ENCODE data around the gene NUFIP2.
"Not testable (repeated sequence)": the region's sequence is repeated elsewhere in the genome, so short reads cannot be mapped to it uniquely, and the experiment has no call there.

The NUFIP2 gene

DNA sequence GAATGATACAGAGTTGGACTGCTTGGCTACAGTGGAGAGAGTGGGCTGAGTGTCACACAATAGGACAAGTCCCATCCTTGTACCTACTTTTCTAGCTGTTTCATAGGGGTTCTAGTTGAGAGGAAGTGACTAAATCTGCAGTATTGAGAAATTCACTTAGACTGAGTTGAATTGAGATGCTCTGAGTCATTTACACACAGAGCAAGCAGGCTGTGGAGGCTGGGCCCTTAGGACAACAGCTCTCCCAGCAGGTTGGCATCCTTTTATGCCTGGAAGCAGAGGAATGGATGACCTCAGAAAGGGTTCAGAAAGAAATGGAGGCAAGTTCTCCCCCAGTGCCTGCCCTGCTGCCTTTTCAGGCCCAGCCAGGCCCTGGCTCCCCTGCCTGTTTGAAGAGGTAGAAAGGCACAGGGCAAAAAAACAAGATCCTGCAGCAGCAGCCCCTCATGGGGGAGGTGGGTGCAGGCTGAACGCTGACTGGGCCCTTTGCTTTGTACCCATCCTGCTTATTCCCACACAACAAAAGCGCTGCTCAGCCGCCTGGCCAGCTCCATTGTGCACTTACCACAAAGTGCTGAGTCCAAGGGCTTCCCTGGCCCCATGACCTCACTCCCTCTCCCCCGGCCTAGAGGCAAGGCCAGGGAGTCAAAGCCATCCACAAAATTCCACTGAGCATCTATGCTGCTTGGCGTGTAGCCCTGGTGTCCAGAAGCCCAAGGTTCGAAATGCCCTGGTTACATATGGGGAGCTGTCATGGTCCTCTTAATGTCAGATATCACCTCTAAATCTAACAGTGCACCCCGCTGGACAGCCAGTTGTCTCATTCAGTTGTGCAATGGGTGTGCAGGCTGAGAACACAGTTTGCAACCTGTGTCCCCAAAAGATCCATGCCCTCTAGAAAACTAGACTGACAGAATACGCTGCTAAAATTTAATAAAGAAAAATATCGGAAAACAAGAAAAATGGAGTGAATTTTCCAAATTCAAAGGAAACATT lies 52.7 kb downstream of the NUFIP2 start:
- in situ Hi-C loops (cut with MboI; ENCODE audit: low sequenced_read_pairs), result no loop called here

DNA sequence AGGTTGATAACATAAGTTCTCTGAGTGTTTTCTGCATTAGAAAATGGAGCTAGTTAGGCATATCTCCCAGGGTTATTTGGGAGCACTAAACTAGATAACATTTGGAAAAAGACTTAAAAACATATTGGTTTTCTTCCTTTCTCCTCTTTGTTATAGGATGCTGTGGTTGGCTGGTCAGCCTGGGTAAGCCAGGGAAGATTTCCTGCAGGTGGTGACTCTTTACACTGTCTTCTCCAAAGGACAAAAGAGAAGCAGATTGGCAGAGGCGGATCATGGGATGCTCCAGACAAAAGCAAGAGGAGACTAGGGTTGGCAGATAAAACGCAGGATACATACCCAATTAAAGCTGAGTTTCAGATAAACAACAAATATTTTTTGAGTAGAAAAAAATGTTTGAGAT lies 53.5 kb downstream of the NUFIP2 start:
- in situ Hi-C loops (cut with MboI; ENCODE audit: low sequenced_read_pairs), result no loop called here

DNA sequence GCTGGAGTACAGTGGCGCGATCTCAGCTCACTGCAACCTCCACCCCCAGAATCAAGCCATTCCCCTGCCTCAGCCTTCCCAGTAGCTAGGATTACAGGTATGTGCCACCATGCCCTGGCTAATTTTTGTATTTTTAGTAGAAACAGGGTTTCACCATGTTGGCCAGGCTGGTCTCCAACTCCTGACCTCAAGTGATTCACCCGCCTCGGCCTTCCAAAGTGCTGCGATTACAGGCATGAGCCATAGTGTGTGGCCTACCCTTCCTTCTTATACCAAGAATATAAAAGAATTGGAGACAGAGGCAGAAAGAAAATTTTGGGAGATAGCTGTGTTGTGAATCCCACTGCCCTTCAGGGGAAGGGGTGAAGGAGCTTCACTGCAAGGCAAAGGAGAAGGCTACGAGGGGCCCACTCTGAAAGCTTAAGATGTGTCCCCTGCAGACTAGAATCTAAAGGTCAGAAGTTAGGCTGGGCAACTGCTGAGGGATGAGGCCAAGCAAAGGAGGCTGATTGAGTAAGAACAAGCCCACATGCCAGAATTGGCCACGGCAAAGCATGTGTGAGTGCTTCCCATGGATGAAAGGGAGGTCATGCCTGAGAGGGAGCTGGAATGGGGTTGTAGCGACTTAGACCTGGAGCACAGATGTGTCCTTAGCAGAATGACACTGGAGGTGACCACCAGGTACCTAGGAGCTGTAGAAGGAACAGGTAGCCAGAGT lies 55.7 kb downstream of the NUFIP2 start:
- in situ Hi-C loops (cut with MboI; ENCODE audit: low sequenced_read_pairs), result no loop called here

DNA sequence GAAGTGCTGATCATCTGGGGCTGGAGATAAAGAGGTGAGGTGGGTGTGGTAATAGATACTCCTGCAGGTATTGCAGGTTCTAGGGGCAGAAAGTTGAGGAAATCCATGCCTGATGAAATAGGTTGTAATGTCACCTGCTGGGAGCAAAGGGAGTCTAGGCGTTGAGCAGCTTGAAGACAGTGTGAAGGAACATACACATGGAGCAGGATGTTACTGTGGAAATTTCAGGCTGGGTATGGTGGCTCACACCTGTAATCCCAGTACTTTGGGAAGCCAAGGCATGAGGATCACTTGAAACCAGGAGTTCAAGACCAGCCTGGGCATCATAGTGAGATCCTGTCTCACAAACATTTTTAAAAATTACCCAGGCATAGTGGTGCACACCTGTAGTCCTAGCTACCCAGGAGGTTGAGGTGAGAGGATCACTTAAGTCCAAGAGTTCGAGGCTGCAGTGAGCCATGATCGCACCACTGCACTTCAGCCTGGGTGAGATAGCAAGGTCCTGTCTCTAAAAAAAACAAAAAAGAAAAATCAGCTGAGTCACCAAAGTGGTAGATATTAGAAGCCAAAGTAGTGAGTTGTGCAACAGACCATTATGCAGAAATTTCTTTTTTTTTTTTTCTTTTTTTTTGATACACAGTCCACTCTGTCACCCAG lies 56.3 kb downstream of the NUFIP2 start:
- in situ Hi-C loops (cut with MboI; ENCODE audit: low sequenced_read_pairs), result no loop called here

DNA sequence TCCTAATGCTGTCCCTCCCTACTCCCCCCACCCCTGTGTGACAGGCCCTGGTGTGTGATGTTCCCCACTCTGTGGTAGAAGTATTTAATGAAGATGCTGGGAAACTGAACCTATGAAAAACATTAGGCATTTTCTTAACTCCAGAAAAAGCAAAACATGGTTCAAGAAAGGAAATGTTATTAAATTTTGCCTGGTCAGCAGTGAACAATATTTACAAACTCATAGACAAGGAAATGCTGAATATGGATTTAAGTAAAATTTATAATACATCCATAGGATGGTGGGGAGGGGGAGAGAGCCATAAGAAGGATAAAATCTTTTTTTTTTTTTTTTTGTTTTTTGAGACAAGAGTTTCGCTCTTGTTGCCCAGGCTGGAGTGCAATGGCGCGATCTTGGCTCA lies 58.0 kb downstream of the NUFIP2 start:
- in situ Hi-C loops (cut with MboI; ENCODE audit: low sequenced_read_pairs), result no loop called here

DNA sequence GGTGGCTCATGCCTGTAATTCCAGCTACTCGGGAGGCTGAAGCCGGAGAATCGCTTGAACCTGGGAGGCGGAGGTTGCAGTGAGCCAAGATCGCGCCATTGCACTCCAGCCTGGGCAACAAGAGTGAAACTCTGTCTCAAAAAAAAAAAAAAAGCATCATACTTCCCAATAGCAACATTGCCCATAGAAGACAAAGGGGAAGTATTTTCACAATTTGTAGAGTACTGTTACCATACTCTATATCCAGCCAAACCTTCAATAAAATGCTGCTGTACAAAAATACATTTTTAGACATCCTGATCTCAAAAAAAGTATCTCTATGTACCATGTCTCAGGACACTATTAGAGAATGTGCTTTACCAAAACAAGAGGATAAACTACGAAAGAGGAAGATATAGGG lies 59.0 kb downstream of the NUFIP2 start:
- in situ Hi-C loops (cut with MboI; ENCODE audit: low sequenced_read_pairs), result not testable (repeated sequence)

DNA sequence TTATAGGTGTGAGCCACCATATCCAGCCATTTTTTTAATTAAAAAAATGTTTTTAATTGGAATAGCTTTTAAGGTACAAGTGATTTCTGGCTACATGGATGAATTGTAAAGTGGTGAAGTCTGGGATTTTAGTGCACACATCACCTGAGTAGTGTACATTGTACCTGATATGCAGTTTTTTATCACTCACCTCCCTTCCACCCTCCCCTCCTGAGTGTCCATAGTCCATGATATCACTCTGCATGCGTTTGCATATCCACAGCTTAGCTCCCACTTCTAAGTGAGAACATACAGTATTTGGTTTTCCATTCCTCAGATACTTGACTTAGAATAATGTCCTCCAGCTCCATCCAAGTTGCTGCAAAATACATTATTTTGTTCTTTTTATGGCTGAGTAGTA lies 60.6 kb downstream of the NUFIP2 start:
- in situ Hi-C loops (cut with MboI; ENCODE audit: low sequenced_read_pairs), result no loop called here

DNA sequence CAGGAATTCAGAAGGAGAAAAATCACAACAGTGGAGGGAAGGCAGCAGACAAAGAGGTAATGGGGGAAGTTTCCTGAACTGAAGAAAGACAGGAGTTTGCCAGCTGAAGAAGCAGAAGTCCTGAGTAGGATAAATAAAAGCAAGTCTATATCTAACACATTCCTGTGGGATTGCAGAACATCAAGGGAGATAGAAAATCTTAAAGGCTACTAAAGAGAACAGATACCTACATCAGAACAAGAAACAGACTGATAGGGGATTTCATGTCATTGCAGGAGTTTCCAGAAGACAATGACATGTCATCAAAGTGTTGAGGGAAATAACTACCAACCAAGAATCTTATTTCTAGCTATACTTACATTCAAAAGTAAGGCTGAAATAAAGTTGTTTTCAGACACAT lies 68.6 kb downstream of the NUFIP2 start:
- in situ Hi-C loops (cut with MboI; ENCODE audit: low sequenced_read_pairs), result no loop called here

DNA sequence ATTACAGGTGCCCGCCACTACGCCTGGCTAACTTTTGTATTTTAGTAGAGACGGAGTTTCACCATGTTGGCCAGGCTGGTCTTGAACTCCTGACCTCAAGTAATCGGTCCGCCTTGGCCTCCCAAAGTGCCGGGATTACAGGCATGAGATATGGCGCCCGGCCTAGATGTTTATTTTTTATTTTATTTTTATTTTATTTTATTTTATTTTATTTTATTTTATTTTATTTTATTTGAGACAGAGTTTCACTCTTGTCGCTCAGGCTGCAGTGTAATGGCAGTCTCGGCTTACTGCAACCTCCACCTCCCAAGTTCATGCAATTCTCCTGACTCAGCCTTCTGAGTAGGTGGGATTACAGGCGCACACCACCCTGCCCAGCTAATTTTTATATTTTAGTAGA lies 72.6 kb downstream of the NUFIP2 start:
- in situ Hi-C loops (cut with MboI; ENCODE audit: low sequenced_read_pairs), result not testable (repeated sequence)

DNA sequence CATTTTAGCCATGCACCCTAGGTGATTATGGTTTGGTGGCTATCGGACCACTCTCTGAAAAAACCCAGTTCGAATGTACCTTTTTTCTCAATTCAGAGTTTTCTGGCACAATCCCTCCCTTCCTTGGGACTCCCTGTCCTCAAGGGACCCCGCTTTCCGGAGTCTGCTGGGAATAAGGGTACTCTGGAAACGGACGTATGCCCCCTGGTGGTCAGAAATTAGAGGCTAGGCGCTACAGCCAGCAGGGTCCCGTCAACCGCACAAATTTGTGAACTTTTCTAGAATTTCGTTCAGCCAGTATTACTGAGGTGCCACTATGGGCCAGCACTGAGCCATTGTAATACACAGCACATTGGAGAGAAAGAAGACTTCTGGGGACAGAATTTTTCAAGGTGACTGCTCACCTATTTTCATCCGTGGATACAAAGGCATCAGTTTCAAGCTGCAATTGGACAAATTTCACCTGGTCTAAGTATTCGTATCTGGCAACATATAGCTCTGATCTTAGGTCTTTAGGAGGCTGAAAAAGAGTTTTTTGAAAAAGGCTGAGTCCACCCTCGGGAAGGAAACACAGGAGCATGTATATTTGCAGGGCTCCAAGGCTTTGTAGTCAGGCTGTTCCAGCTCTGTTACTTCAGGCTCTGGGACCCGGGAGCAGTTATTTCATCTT lies 74.4 kb downstream of the NUFIP2 start:
- in situ Hi-C loops (cut with MboI; ENCODE audit: low sequenced_read_pairs), result no loop called here

DNA sequence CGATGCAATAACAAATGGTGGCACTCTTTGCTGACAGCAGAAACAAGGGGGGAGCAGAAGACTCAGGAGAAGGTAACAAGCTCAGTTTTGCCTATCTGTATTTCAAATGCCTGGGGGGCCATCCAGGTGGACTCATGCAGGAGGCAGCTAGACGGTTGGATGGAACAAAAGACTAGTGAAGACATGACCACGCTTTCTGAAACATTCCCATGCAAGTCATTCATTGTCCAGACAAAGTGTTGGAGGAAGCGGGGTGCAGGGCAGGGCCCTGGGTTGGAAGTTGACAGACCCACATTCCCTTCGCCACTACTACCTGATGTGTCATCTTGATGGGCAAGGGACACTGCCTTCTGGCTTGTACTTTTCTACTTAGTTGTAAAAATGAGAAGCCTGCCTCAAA lies 77.1 kb downstream of the NUFIP2 start:
- in situ Hi-C loops (cut with MboI; ENCODE audit: low sequenced_read_pairs), result no loop called here

DNA sequence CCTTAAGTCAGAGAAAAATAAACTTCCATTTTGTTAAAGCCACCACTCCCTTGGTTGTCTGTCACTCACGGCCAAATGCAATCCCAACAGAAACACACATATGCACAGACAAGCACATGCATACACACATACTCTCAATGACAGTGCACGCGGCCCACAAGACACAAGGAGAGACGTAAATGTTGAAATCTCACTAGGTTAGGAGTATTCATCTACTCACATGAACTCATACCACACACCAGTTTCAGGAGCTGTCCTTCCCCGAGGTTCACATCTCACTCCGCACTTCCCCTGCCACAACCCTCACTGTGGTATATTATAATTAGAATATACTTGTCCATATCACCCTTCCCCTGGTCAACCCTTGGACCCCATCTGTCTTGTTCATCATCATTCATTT lies 77.8 kb downstream of the NUFIP2 start:
- in situ Hi-C loops (cut with MboI; ENCODE audit: low sequenced_read_pairs), result no loop called here

DNA sequence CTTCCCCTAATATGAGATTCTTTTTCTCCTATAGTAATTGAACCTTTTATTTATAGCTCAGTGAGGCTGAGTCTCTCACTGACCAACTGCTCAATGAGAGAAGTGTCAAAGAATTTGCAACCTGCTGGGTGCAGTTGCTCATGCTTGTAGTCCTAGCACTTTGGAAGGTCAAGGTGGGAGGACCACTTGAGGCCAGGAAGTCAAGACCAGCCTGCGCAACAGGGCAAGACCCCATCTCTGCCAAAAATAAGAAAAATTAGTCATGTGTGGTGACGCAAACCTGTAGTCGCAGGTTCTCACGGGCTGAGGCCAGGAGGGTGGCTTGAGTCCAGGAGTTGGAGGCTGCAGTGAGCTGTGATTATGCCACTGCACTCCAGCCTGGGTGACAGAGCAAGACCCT lies 78.2 kb downstream of the NUFIP2 start:
- in situ Hi-C loops (cut with MboI; ENCODE audit: low sequenced_read_pairs), result no loop called here

DNA sequence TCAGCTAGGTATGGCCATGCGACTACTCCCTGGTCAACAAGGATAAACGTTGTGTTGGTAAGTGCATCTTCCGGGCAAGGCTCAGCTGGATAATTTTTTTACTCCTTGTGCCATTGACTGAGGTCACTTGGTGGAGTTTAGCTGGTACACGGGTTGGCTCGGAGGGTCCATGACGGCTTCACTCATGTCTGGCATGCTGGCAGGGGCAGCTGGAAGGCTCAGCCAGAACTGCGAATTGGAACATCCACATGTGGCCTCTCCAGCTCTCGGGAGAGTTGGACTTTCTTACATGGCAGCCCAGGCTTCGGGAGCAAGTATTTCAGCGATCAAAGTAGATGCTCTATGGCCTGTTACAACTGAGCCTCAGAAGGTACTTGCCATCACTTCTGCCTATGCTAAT lies 78.8 kb downstream of the NUFIP2 start:
- in situ Hi-C loops (cut with MboI; ENCODE audit: low sequenced_read_pairs), result no loop called here

DNA sequence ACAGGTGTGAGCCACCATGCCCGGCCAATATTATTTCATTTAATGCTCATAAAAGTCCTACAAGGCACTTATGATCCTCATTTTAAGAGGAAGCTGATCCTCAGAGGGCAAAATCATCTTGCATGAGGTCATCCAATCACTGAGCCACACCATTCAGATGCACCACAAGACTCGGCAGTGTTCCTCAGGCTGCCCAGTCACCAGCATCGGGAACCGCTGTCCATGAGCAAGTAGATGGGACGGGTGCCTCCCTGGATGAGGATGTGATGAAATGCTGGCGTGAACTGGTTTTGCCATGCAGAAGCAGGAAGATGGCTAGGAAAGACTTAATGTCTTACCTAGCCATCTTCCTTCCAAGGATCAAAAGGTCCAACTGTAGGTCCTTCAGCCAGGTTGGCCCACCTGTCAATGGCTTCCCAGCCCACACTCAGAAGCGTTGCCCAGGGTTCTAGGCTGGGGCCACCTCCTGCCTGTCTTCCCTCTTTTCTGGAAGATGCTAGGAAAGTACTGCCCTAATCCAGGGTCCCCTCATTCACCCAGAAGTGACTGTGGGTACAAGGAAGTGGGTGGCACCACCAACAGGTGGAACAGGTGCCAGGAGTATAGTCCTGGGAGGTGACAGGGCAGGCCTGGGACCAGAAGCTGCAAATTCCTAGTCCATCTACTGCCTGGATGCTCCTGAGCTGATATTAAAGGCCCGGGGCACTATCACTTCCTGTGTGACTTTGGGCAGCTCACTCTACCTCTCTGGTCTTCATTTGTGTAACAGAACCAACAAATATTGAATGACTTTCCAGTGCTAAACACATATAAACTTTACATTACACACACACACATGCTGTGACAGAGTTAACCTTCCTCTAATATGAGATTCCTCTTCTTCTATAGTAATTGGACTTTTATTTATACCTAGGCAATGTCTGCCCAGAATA lies 79.5 kb downstream of the NUFIP2 start:
- in situ Hi-C loops (cut with MboI; ENCODE audit: low sequenced_read_pairs), result no loop called here

DNA sequence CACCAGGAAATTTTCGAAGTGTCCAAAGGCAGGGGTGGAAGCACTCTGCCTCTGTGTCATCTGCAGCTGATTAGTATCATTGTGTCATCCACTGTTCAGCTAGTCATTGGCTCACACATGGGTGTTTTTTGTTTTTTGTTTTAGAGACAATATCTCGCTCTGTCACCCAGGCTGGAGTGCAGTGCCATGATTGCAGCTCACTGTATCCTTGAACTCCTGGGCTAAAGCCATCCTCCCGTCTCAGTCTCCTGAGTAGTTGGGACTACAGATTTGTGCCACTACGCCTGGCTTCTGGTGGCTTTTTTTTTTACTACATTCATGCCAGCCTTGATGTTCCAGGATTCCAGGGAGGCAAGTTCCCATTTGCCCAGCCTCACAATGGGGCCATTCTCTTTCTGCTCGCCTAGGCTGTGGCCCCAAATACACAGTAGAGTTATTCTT lies 81.2 kb downstream of the NUFIP2 start:
- in situ Hi-C loops (cut with MboI; ENCODE audit: low sequenced_read_pairs), result no loop called here

DNA sequence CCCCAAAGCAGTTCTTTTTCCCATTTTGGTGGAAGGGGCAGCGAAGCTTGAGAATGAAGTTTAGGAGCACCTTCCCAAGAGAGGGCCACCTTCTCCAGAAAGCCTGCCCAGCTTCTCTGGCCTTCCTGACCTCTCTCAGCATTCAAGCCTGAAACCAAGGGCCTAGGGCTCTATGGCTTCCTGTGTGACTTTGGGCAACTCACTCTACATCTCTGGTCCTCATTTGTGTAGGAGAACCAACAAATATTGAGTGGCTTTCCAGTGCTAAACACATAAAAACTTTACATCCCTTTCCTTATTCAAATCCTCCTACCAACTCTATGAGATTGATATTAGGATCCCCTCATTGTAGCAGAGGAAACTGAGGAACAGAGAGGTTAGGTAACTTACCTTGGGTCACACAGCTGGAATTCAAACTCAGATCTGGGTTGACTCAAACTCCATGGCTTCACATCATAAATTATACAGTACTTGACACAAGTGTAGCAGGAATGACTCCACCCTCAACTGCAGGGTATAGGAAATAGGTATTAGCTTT lies 81.8 kb downstream of the NUFIP2 start:
- in situ Hi-C loops (cut with MboI; ENCODE audit: low sequenced_read_pairs), result no loop called here

DNA sequence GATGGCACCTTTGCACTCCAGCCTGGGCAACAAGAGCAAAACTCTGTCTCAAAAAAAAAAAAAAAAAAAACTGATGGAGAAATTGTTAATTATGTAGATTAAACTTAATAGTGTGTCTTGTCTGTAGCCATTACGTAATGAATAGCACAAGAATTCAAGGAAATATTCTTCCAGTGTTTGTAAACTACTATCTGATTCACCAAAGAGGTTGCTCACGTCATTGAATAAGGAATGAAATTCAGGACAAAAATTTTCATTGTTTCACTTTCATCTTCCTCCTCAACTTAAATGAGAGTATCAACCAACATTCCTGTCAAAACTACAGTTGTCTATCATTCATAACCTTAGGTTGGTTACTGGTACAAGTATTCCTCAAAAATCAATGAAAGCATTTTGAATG lies 83.1 kb downstream of the NUFIP2 start:
- in situ Hi-C loops (cut with MboI; ENCODE audit: low sequenced_read_pairs), result no loop called here

DNA sequence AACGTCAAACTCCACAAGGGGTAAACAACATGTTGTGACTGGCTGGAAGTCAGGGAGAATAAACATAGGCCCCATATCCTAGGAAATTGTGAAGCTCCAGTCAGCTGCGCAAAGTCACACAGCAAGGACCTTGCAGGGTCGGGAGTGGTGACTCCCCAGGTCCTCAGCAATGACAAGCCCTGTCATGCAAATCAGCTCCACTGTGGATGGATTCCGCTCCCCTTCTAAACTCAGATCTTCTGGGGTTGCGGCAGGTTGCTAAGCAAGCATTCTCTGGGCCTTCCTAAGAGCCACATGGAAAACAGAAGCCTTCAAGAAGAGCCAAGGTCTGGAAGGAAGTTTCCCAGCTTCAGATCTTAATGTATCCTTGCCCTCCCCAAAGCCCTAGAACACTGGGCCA lies 84.9 kb downstream of the NUFIP2 start:
- in situ Hi-C loops (cut with MboI; ENCODE audit: low sequenced_read_pairs), result no loop called here

DNA sequence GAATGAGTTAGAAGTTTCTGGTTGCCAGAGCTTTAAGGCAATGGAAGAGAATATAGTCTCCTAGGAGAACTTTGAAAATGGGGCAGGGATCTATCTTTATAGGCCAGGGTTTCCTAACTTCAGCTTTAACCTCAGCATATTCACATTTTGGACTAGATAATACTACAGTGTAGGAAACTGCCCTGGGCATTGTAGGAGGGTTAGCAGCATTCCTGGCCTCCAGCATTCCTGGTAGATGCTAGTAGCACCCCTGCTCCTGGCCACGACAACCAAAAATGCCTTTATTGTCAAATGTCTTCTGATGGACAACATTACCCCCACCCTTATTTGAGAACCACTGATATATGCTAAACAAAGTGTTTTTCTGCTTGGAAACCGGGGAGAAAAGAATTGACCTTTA lies 86.0 kb downstream of the NUFIP2 start:
- in situ Hi-C loops (cut with MboI; ENCODE audit: low sequenced_read_pairs), result no loop called here

Measured in hTERT RPE-1 (cell line).